CD14-positive monocyte (primary cell): ENCODE results near the gene PIWIL1. TPM values are rescaled to one million over a fixed set of nuclear protein-coding genes. Genes with fewer than 3 reads are reported as not detected.

Experiments used
- DNase-seq, 3 donors: peaks; one replicate each; pipeline ENCODE4 v3.0.0-alpha.2; 2011 to 2022
- H2AFZ ChIP-seq: 2 replicates; pipeline ENCODE4 v1.6.0; 2012; ENCODE audit warnings: mild to moderate bottlenecking, low read depth, low read length, inconsistent platforms; ENCODE audit not compliant: insufficient read depth, poor library complexity, severe bottlenecking
- H3K27ac ChIP-seq, 2 donors: 1 replicate in 1 of 2; 2 replicates in 1 of 2; pipeline ENCODE4 v1.5.1; 2012 to 2013; ENCODE audit warnings: low read length in 2 of 2, control low read depth in 1 of 2, inconsistent platforms in 1 of 2, low read depth in 1 of 2, mild to moderate bottlenecking in 1 of 2
- H3K27me3 ChIP-seq, 2 donors: one replicate each; pipeline versions ENCODE4 v1.6.0 to v1.6.1; 2011 to 2013; ENCODE audit warnings: low read length in 2 of 2; ENCODE audit not compliant: control insufficient read depth in 2 of 2, insufficient read depth in 2 of 2
- H3K36me3 ChIP-seq, 2 donors: replicated peaks in 1 of 2; 1 replicate in 1 of 2; 2 replicates in 1 of 2; pipeline versions ENCODE4 v1.5.1 to v1.6.1; 2012 to 2013; ENCODE audit warnings: low read length in 2 of 2, control low read depth in 1 of 2, inconsistent platforms in 1 of 2, mild to moderate bottlenecking in 1 of 2; ENCODE audit not compliant: insufficient read depth in 2 of 2, control insufficient read depth in 1 of 2
- H3K4me1 ChIP-seq, 2 donors: 1 replicate in 1 of 2; 2 replicates in 1 of 2; pipeline versions ENCODE4 v1.5.1 to v1.6.1; 2012 to 2013; ENCODE audit warnings: low read length in 2 of 2, control low read depth in 1 of 2, inconsistent platforms in 1 of 2, mild to moderate bottlenecking in 1 of 2, moderate library complexity in 1 of 2; ENCODE audit not compliant: insufficient read depth in 2 of 2, control insufficient read depth in 1 of 2
- H3K4me2 ChIP-seq: replicated peaks from 2 replicates; pipeline ENCODE3; 2012; ENCODE audit warnings: low read length, moderate library complexity, mild to moderate bottlenecking; ENCODE audit not compliant: poor library complexity, severe bottlenecking; ENCODE audit errors: extremely low read depth
- H3K4me3 ChIP-seq, 3 experiments: fragments of 200-600 bp in 1 of 3; sonication (generic) in 1 of 3; replicated peaks in 1 of 3; 1 replicate in 2 of 3; 2 replicates in 1 of 3; pipeline ENCODE4 v1.5.1; 2011 to 2013; ENCODE audit warnings: low read length in 3 of 3, mild to moderate bottlenecking in 3 of 3, control low read depth in 2 of 3, low read depth in 2 of 3, inconsistent platforms in 1 of 3, moderate library complexity in 1 of 3
- H3K79me2 ChIP-seq: 2 replicates; pipeline ENCODE4 v1.6.0; 2012; ENCODE audit warnings: mild to moderate bottlenecking, control low read depth, inconsistent platforms, low read length, moderate library complexity; ENCODE audit not compliant: insufficient read depth
- H3K9ac ChIP-seq: 2 replicates; pipeline ENCODE4 v1.6.0; 2017; ENCODE audit warnings: low read length, mild to moderate bottlenecking; ENCODE audit not compliant: insufficient read depth, poor library complexity, severe bottlenecking
- H3K9me3 ChIP-seq, 2 donors: replicated peaks in 1 of 2; 1 replicate in 1 of 2; 2 replicates in 1 of 2; pipeline versions ENCODE4 v1.5.1 to v1.6.1; 2012 to 2013; ENCODE audit warnings: low read length in 2 of 2, control low read depth in 1 of 2; ENCODE audit not compliant: control insufficient read depth in 1 of 2, insufficient read depth in 1 of 2
- H4K20me1 ChIP-seq: 2 replicates; pipeline ENCODE4 v1.6.0; 2012; ENCODE audit warnings: mild to moderate bottlenecking, low read length, control low read depth, moderate library complexity; ENCODE audit not compliant: insufficient read depth
- H3K27ac Mint-ChIP-seq, 7 donors: one replicate each; pipeline ENCODE4 v1.8.0; 2020; ENCODE audit warnings: mild to moderate bottlenecking in 7 of 7, mixed read lengths in 7 of 7, moderate library complexity in 6 of 7, inconsistent platforms in 2 of 7
- H3K27me3 Mint-ChIP-seq, 3 donors: one replicate each; pipeline ENCODE4 v1.8.0; 2021 to 2022; ENCODE audit warnings: low read depth in 3 of 3, mild to moderate bottlenecking in 3 of 3, mixed read lengths in 3 of 3, moderate library complexity in 3 of 3, inconsistent platforms in 1 of 3
- H3K36me3 Mint-ChIP-seq, 2 donors: one replicate each; pipeline ENCODE4 v1.8.0; 2020; ENCODE audit warnings: mixed read lengths in 2 of 2, inconsistent platforms in 1 of 2, mild to moderate bottlenecking in 1 of 2
- H3K4me1 Mint-ChIP-seq: one replicate; pipeline ENCODE4 v1.8.0; 2020; ENCODE audit warnings: mild to moderate bottlenecking, mixed read lengths
- H3K4me3 Mint-ChIP-seq, 2 donors: one replicate each; pipeline ENCODE4 v1.8.0; 2020; ENCODE audit warnings: mild to moderate bottlenecking in 2 of 2, mixed read lengths in 2 of 2, moderate library complexity in 1 of 2
- H3K9me3 Mint-ChIP-seq, 7 donors: one replicate each; pipeline ENCODE4 v1.8.0; 2020 to 2022; ENCODE audit warnings: mixed read lengths in 7 of 7, mild to moderate bottlenecking in 6 of 7, moderate library complexity in 6 of 7, inconsistent platforms in 2 of 7
- WGBS: methylation state at CpG from one replicate; pipeline ENCODE4 v1.1.5; 2013; ENCODE audit warnings: missing lambda C conversion rate; ENCODE audit not compliant: insufficient coverage; 5-methylcytosine and 5-hydroxymethylcytosine counted together
- intact Hi-C, 2 donors: fragments of 100-400 bp; cut with micrococcal nuclease; formaldehyde crosslinking; loops; one replicate each; pipeline versions ENCODE4 v1.15.0 to v1.15.1; 2023
- polyA plus RNA-seq, 3 donors: library from polyadenylated mRNA; depleted of rRNA in 1 of 3; unstranded in 2 of 3; stranded (reverse) in 1 of 3; fragments of 300-500 nt in 2 of 3; fragments of >200 nt in 1 of 3; fragmentation: Illumina TruSeq in 2 of 3; gene quantifications; 1 replicate in 2 of 3; 2 replicates in 1 of 3; pipeline ENCODE4 v1.2.3, GENCODE V29; 2012 to 2021
- TF ChIP-seq, protein P1 (sequence below): fragments of 200-600 bp; IDR thresholded peaks from one replicate; pipeline ENCODE4 v1.8.0; 2022; ENCODE audit warnings: antibody characterized with exemption, mild to moderate bottlenecking

Gene PIWIL1
- polyA plus RNA-seq, 3 donors: not detected

DNA sequence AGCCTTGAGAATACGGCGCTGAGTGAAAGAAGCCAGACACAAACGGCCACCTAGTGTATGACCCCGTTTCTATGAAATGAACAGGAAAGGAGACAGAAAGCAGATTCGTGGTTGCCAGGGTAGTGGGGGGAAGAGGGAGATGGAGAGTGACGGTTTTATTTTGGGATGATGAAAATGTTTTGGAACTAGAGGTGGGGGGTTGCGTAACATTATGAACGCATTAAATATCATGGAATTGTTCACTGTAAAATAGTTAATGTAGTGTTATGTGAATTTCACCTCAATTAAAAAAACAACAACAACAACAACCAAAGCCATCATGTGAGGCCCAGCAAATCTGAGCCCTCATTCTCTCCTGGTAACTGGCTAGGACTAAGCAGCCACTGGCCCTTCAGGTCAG, 3.3 kb upstream of the PIWIL1 start:
- no peaks in the 10 kb centered on the region for H3K36me3 ChIP-seq
- H3K4me1 Mint-ChIP-seq: no peaks in the 10 kb centered on the region
- H3K79me2 ChIP-seq: no peaks in the 10 kb centered on the region
- TF ChIP-seq, protein P1, sequence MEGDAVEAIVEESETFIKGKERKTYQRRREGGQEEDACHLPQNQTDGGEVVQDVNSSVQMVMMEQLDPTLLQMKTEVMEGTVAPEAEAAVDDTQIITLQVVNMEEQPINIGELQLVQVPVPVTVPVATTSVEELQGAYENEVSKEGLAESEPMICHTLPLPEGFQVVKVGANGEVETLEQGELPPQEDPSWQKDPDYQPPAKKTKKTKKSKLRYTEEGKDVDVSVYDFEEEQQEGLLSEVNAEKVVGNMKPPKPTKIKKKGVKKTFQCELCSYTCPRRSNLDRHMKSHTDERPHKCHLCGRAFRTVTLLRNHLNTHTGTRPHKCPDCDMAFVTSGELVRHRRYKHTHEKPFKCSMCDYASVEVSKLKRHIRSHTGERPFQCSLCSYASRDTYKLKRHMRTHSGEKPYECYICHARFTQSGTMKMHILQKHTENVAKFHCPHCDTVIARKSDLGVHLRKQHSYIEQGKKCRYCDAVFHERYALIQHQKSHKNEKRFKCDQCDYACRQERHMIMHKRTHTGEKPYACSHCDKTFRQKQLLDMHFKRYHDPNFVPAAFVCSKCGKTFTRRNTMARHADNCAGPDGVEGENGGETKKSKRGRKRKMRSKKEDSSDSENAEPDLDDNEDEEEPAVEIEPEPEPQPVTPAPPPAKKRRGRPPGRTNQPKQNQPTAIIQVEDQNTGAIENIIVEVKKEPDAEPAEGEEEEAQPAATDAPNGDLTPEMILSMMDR: no peak
- H3K4me2 ChIP-seq: no peak overlapping the region
- H3K27ac Mint-ChIP-seq: no peak overlapping the region
- no peaks in the 10 kb centered on the region for H3K4me1 ChIP-seq
- DNase-seq: no peak
- no peaks in the 10 kb centered on the region for H4K20me1 ChIP-seq
- 83% methylated on average over 4 of the region's 8 CpGs for WGBS
- peak overlapping the region in 1 of 2 donors; percentile 23 for H3K4me3 Mint-ChIP-seq
- no peaks in the 10 kb centered on the region for H3K36me3 Mint-ChIP-seq
- H3K27ac ChIP-seq: no peak overlapping the region
- intact Hi-C loops: loop anchor here (5.0 kb wide), 2 partner anchors 282 to 287 kb away; no protein-coding TSS in a partner anchor
- peaks cover 0 to 5% (median 0%) of the 10 kb centered on the region in 7 donors for H3K9me3 Mint-ChIP-seq
- no peak overlapping the region for H3K4me3 ChIP-seq
- H2AFZ ChIP-seq: no peak overlapping the region
- H3K27me3 ChIP-seq: peaks cover 0 to 8% of the 10 kb centered on the region in 2 donors
- no peaks in the 10 kb centered on the region for H3K9me3 ChIP-seq
- H3K27me3 Mint-ChIP-seq: peaks cover 5 to 9% (median 6%) of the 10 kb centered on the region in 3 donors
- no peak overlapping the region for H3K9ac ChIP-seq

DNA sequence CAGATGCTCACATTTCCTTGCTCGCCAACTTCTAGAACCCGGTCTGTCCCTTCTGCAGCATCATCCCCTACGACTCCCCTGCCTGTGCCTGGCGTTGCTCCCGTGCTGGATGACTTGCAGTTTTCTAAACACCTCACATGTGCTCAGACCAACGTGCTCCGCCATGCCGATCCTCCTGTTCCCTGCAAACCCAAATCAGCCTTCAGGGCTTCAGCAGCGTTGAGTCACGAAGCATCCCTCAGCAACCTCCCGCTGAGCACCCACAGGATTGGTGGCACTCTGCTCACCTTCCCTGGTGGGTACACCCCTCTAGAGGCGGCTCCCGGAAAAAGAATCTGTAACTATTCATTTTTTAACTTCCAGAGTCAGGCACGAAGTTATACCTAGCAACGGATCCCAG, 2.8 kb upstream of the PIWIL1 start:
- H3K36me3 ChIP-seq: no peaks in the 10 kb centered on the region
- H3K4me3 Mint-ChIP-seq: no peak overlapping the region
- H3K4me1 Mint-ChIP-seq: no peaks in the 10 kb centered on the region
- H3K79me2 ChIP-seq: no peaks in the 10 kb centered on the region
- no peak overlapping the region for H3K27ac ChIP-seq
- H3K4me3 ChIP-seq: no peak overlapping the region
- H3K27ac Mint-ChIP-seq: no peak overlapping the region
- 24% methylated on average over 12 of the region's 15 CpGs for WGBS
- H4K20me1 ChIP-seq: no peaks in the 10 kb centered on the region
- H3K4me2 ChIP-seq: no peak overlapping the region
- H3K9me3 ChIP-seq: no peaks in the 10 kb centered on the region
- no peak for DNase-seq
- peaks cover 0 to 5% (median 0%) of the 10 kb centered on the region in 7 donors for H3K9me3 Mint-ChIP-seq
- peaks cover 0 to 13% of the 10 kb centered on the region in 2 donors for H3K27me3 ChIP-seq
- no peak overlapping the region for H3K9ac ChIP-seq
- H2AFZ ChIP-seq: no peak overlapping the region
- peaks cover 10 to 14% (median 11%) of the 10 kb centered on the region in 3 donors for H3K27me3 Mint-ChIP-seq
- intact Hi-C loops: loop anchor here (5.0 kb wide), 2 partner anchors 283 to 288 kb away; no protein-coding TSS in a partner anchor
- TF ChIP-seq, protein P1: no peak
- no peaks in the 10 kb centered on the region for H3K36me3 Mint-ChIP-seq
- H3K4me1 ChIP-seq: no peaks in the 10 kb centered on the region
